Calu3 (cell line): ENCODE measurements around the gene TECTA. TPM values are rescaled to one million over a fixed set of nuclear protein-coding genes. Genes with fewer than 3 reads are reported as not detected.

Experiments
- BruUV-seq: library from RNA; stranded (reverse); fragments of 400-500 nt; replicated peaks from 2 replicates; lab custom pipeline; 2021; lab: Mats Ljungman, UMichigan
- CTCF ChIA-PET: fragments of 300-600 bp; sonication (Branson Sonifier 250); formaldehyde crosslinking; loops from one replicate; lab custom pipeline; 2022; ENCODE audit warnings: antibody characterized with exemption; lab: Charles Lee
- DNase-seq: peaks from one replicate; pipeline ENCODE4 v3.0.0; 2022
- H3K27ac Mint-ChIP-seq: one replicate; pipeline ENCODE4 v1.8.0; 2022; ENCODE audit warnings: mixed read lengths; ENCODE audit not compliant: unreplicated experiment
- H3K27me3 Mint-ChIP-seq: one replicate; pipeline ENCODE4 v1.8.0; 2022; ENCODE audit warnings: mixed read lengths; ENCODE audit not compliant: unreplicated experiment
- H3K36me3 Mint-ChIP-seq: one replicate; pipeline ENCODE4 v1.8.0; 2022; ENCODE audit warnings: mild to moderate bottlenecking, moderate library complexity, mixed read lengths; ENCODE audit not compliant: insufficient read depth, unreplicated experiment
- H3K4me1 Mint-ChIP-seq: one replicate; pipeline ENCODE4 v1.8.0; 2022; ENCODE audit warnings: mild to moderate bottlenecking, low read depth, mixed read lengths; ENCODE audit not compliant: unreplicated experiment
- H3K4me3 Mint-ChIP-seq: one replicate; pipeline ENCODE4 v1.8.0; 2022; ENCODE audit warnings: mild to moderate bottlenecking, low read depth, moderate library complexity, mixed read lengths; ENCODE audit not compliant: unreplicated experiment
- H3K9me3 Mint-ChIP-seq: one replicate; pipeline ENCODE4 v1.8.0; 2022; ENCODE audit warnings: low read depth, mixed read lengths; ENCODE audit not compliant: unreplicated experiment
- intact Hi-C: fragments of 100-400 bp; cut with micrococcal nuclease; formaldehyde crosslinking; loops from one replicate; pipeline ENCODE4 v1.10.0; 2022; ENCODE audit not compliant: unreplicated experiment
- total RNA-seq: library from RNA; stranded (reverse); gene quantifications from 2 replicates; pipeline ENCODE4 v1.2.3, GENCODE V29; 2022
- TF ChIP-seq, protein P1 (sequence below): fragments of 200-600 bp; IDR thresholded peaks from one replicate; pipeline ENCODE4 v1.8.0; 2022; ENCODE audit warnings: antibody characterized with exemption; ENCODE audit not compliant: unreplicated experiment

Gene TECTA
- total RNA-seq, 1 experiment from 2014 or later: not detected

DNA sequence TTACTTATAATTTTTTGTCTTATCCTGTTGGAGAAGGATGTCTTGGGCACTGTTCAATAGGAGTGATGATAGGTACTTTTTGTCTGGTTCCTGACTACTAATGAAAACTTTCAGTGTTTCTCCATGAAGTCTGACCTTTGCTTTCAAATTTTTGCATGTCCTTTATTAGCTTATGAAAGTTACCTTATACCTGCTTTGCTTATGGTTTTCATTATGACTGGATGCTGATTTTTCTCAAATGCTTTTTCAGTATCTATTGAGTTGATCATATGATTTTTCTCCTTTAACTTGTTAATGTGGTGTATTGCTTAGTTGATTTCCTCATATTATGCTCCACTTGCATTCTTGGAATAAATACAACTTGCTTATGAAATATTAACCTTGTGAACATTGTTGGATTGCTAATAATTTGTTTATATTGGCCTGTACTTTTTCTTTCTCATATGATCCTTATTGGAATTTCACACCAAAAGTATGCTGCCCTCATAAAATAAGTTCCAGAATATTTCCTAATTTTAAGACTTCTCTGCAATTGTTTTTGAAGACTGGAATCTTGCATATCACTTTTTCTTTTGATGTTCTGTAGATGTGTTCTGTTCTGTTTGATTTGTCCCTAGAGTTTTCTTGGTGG is 106.6 kb downstream of the TECTA start:
- no peaks in the 10 kb centered on the region for H3K4me1 Mint-ChIP-seq
- H3K9me3 Mint-ChIP-seq: no peaks in the 10 kb centered on the region
- no peak for DNase-seq
- TF ChIP-seq, protein P1, sequence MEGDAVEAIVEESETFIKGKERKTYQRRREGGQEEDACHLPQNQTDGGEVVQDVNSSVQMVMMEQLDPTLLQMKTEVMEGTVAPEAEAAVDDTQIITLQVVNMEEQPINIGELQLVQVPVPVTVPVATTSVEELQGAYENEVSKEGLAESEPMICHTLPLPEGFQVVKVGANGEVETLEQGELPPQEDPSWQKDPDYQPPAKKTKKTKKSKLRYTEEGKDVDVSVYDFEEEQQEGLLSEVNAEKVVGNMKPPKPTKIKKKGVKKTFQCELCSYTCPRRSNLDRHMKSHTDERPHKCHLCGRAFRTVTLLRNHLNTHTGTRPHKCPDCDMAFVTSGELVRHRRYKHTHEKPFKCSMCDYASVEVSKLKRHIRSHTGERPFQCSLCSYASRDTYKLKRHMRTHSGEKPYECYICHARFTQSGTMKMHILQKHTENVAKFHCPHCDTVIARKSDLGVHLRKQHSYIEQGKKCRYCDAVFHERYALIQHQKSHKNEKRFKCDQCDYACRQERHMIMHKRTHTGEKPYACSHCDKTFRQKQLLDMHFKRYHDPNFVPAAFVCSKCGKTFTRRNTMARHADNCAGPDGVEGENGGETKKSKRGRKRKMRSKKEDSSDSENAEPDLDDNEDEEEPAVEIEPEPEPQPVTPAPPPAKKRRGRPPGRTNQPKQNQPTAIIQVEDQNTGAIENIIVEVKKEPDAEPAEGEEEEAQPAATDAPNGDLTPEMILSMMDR: no peak
- CTCF ChIA-PET: no interaction called here
- BruUV-seq: no TSS peak
- no peaks in the 10 kb centered on the region for H3K36me3 Mint-ChIP-seq
- H3K27me3 Mint-ChIP-seq: no peaks in the 10 kb centered on the region
- no peak overlapping the region for H3K27ac Mint-ChIP-seq
- no peak overlapping the region for H3K4me3 Mint-ChIP-seq
- intact Hi-C loops: no loop called here

DNA sequence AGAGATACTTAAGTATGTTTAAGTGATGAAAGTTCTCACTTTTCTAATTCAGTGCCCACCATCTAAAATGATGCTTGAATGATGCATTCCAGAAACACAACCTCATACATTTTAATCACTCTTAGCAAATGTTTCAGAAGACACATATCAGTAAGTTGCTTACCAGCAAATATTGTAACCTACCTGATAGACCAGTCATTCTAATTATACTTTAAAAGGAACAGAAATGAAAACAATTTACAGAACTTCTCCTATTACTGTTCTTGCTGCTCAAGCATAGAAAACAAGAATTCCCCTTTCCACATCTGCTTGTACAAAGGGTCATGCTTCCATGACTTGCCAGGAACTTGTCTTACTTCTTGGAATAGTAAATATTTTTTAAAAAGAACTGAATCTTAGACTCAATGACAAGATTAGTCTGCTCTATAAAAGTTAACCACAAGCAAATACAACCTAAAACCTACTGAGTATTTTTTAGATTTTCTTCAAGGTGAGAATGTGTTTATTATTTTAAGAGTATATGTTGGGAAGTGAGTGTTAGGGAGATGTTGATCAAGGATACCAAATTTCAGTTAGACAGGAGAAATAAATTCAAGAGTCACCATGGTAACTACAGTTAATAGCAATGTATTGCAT is 109.5 kb downstream of the TECTA start:
- H3K9me3 Mint-ChIP-seq: no peaks in the 10 kb centered on the region
- BruUV-seq: no TSS peak
- no peaks in the 10 kb centered on the region for H3K27me3 Mint-ChIP-seq
- no peak for DNase-seq
- intact Hi-C loops: no loop called here
- TF ChIP-seq, protein P1: no peak
- no peak overlapping the region for H3K4me3 Mint-ChIP-seq
- no peaks in the 10 kb centered on the region for H3K4me1 Mint-ChIP-seq
- no peaks in the 10 kb centered on the region for H3K36me3 Mint-ChIP-seq
- H3K27ac Mint-ChIP-seq: no peak overlapping the region
- CTCF ChIA-PET: no interaction called here

DNA sequence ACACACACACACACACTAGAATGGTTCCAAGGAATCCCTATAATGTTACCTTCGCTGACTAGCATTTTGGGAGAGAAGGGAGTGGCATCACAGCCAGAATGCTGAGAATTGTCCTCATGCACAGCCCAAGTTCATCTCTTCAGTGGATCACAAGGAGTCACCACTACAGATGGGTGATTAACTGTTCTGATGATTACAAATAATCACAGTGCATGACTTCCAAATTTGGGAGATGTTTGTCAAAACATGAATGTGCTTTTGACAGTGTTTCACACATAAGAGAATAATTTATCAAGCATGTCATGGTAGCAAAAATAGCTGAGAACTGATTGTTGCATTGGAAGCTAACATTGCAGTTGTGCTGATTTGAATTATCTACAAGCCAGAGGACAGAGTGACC is 110.6 kb downstream of the TECTA start:
- no TSS peak for BruUV-seq
- CTCF ChIA-PET: no interaction called here
- no peaks in the 10 kb centered on the region for H3K27me3 Mint-ChIP-seq

DNA sequence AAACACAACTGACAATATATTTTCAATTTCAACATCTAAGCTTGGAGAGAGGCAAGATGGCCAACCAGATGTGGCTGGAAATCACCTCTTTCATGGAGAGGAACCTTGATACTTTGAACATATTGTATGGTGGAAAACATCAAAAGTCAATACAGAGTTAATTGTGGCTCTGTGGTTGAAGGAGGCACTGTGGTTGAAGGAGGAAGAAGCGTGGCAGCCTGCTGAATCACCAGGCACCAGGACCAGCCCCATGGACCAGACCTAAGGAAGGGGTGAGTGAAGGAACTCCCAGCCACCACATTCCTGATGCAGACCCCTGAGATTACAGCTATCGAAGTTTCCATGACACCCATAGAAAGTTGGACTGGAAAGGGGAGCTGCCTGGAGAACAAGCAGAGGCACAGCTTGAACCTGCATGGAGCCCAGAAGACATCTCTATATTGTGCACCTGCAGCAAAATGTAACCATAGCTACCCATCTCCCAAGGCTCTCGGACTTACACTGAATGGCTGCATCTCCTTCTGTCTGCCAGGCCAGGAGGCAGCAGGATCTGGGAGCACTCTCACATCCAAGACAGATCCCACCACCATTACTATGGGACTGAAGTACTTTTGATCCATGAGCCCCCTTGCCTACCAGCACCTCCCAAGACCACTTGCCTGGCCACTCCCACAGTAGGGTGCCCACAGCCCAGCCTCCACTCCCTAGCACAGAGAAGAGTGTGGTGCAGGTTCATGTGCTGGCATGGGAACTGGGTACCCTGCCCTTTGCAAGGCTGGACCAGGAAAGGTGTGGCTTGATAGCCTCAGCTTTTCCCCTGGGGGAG is 111.7 kb downstream of the TECTA start:
- TF ChIP-seq, protein P1: no peak
- CTCF ChIA-PET: no interaction called here

More for the DNA sequence above, 110.6 kb downstream of the TECTA start:
- no peak overlapping the region for H3K27ac Mint-ChIP-seq
- TF ChIP-seq, protein P1: no peak
- H3K4me1 Mint-ChIP-seq: no peaks in the 10 kb centered on the region
- H3K4me3 Mint-ChIP-seq: no peak overlapping the region
- H3K9me3 Mint-ChIP-seq: no peaks in the 10 kb centered on the region
- DNase-seq: no peak
- H3K36me3 Mint-ChIP-seq: no peaks in the 10 kb centered on the region
- intact Hi-C loops: no loop called here

More for the DNA sequence above, 111.7 kb downstream of the TECTA start:
- Mint-ChIP-seq H3K4me3 (no peak overlapping the region), H3K27me3 (no peaks in the 10 kb centered on the region), H3K4me1 (no peaks in the 10 kb centered on the region), H3K27ac (no peak overlapping the region), H3K9me3 (no peaks in the 10 kb centered on the region), H3K36me3 (no peaks in the 10 kb centered on the region)
- intact Hi-C loops: no loop called here
- no TSS peak for BruUV-seq
- DNase-seq: no peak
